GM12872 (cell line): ENCODE data around the gene PGM1.

Experiments
- TF ChIP-seq, protein P1 (sequence below): IDR thresholded peaks from 3 replicates; pipeline ENCODE4 v1.5.1; 2011; ENCODE audit warnings: low read depth, mild to moderate bottlenecking, low read length, moderate library complexity; ENCODE audit not compliant: insufficient read depth

Gene PGM1

DNA sequence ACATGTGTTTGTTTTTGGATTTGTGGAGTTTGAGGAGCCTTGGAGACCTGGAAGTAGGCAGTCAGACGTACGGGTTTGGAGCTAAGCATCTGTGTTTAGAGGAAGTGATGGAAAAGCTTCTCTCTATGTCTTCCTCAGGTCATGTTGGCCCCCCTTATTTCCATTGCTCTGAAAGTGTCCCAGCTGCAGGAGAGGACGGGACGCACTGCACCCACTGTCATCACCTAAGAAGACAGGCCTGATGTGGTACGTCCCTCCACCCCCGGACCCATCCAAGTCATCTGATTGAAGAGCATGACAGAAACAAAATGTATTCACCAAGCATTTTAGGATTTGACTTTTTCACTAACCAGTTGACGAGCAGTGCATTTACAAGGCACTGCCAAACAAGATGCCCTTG, 66.2 kb downstream of the PGM1 start:
- TF ChIP-seq, protein P1, sequence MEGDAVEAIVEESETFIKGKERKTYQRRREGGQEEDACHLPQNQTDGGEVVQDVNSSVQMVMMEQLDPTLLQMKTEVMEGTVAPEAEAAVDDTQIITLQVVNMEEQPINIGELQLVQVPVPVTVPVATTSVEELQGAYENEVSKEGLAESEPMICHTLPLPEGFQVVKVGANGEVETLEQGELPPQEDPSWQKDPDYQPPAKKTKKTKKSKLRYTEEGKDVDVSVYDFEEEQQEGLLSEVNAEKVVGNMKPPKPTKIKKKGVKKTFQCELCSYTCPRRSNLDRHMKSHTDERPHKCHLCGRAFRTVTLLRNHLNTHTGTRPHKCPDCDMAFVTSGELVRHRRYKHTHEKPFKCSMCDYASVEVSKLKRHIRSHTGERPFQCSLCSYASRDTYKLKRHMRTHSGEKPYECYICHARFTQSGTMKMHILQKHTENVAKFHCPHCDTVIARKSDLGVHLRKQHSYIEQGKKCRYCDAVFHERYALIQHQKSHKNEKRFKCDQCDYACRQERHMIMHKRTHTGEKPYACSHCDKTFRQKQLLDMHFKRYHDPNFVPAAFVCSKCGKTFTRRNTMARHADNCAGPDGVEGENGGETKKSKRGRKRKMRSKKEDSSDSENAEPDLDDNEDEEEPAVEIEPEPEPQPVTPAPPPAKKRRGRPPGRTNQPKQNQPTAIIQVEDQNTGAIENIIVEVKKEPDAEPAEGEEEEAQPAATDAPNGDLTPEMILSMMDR: no peak

DNA sequence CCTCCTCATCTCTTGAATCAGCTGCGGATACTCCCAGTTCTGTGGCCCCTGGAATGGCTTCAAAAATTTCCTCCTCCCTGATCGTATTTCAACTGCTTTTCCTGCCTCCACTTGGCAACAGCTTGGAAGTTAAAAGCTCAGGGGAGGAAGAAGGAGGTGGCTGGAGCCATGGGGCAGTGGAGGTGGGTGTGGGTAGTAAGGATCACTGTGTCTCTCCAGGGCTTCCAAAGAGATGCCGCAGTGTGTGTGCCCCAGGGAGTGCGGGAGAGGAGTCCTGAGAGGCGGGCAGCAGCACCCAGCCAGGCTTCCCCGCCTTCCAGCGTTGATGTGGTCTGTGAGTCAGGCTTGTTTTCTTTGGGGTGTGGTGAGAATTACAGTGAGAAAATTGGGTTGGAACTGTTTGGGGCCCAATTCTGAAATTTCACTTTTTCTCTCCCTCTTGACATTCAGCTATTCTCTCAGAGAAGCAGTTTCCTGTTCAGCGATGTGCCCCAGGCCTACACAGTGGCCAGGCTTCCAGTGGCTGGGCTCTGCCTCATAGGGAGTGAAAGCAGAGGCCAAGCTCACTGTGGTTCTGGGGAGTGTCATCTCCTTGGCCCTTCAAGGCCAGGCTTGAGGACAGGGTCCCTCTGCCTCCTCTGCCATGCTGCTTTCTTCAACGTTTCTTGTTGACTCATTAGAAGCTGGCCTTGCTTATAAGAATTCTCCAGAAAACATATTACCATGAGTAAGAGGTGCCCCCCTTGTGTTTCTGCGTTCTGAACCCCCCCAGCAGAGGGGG, 69.0 kb downstream of the PGM1 start:
- TF ChIP-seq, protein P1: no peak

DNA sequence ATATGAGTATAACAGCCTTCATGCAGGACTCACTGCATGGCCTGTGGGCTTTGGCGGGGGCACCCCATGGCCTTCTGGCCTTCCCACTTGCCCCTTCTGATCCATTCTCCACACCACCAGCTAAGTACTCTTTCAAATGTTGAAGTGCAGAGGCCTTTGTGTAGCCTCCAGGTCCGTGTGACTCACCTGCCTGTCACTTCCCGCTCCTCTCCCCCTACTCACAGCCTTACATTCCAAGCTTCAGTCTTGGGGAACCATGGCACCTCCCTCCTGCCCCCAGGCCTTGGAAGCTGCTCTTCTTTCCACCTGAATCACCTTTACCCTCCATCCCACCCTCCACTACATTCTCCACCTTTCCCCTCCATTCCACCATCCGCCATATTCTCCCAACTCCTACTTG, 69.6 kb downstream of the PGM1 start:
- TF ChIP-seq, protein P1: no peak

DNA sequence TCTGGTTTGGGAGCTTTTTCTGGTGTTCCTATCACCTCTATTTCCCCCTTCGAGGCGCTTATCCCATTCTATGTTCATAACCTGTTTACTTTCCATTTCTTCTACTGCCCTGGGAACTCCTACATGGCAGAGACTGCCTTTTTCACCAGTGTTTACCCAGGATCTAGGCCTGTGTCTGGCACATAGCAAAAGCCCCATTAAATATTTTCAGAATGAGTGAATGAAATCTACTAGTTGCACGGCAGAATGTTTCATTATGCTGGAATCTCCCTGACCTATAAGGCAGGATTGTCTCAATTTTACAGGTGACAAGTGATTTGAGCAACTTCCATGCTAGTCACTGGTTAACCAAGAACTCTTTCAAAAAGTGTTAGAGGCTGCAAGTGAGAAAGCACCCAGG, 70.1 kb downstream of the PGM1 start:
- TF ChIP-seq, protein P1: no peak

DNA sequence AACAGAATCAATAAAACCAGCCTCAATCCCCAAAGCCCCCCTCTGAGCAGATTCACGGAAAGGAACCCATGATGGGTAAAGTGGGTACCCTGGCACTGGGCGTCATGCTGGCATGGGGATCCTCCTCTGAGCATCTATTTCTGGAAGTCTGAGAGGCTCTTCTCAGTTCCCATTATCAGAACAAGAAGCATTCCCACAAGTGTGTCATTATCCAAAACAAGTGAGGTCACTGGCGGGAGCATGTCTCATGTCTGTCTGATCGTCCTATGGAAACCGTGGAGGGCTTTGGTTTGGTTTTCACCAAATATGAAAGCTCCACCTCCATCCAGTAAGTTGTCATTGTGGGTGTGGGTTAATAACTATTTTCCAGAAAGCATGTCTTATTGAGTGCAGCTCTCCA, 70.7 kb downstream of the PGM1 start:
- TF ChIP-seq, protein P1: no peak

DNA sequence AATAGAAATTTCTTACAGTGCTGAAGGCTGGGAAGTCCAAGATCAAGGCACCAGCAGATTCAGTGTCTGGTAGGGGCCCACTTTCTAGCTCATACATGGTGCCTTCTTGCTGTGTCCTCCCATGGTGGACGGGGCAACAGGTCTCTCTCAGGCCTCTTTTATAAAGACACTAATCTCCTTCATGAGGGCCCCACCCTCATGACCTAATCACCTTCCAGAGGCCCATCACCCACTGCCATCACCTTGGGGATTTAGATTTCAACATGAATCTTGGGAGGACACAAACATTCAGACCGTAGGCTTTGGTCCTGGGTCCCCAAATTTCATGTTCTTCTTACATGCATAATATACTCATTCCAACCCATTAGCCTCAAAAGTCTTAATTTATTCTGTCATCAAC, 71.5 kb downstream of the PGM1 start:
- TF ChIP-seq, protein P1: no peak

DNA sequence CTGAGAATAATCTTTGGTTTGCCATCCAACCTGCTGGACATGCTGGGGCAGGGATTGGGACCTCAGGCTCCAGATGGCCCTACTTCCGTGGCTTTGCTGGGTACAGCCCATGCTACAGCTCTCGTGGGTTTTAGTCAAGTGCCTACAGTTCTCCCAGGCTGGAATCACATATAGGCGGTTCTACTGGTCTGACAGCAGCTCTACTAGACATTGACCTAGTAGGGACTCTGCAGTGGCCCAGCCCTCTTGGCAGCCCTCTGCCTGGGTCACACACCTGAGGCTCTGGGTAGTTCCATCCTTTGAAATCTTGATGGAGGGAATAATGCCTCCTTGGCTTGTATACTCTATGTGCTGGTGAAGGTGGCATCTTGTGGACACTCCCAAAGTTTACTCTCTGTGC, 72.2 kb downstream of the PGM1 start:
- TF ChIP-seq, protein P1: no peak
